ENCODE data around the gene KIF2A. TPM values are rescaled to one million over a fixed set of nuclear protein-coding genes. Genes with fewer than 3 reads are reported as not detected.

The KIF2A gene
- total and polyA plus RNA-seq, 9 of the 15 experiments (the other 6 are each of a cell fraction or from before 2014, with no cell fraction given): 42.6 to 126 (median 77.6) TPM

DNA sequence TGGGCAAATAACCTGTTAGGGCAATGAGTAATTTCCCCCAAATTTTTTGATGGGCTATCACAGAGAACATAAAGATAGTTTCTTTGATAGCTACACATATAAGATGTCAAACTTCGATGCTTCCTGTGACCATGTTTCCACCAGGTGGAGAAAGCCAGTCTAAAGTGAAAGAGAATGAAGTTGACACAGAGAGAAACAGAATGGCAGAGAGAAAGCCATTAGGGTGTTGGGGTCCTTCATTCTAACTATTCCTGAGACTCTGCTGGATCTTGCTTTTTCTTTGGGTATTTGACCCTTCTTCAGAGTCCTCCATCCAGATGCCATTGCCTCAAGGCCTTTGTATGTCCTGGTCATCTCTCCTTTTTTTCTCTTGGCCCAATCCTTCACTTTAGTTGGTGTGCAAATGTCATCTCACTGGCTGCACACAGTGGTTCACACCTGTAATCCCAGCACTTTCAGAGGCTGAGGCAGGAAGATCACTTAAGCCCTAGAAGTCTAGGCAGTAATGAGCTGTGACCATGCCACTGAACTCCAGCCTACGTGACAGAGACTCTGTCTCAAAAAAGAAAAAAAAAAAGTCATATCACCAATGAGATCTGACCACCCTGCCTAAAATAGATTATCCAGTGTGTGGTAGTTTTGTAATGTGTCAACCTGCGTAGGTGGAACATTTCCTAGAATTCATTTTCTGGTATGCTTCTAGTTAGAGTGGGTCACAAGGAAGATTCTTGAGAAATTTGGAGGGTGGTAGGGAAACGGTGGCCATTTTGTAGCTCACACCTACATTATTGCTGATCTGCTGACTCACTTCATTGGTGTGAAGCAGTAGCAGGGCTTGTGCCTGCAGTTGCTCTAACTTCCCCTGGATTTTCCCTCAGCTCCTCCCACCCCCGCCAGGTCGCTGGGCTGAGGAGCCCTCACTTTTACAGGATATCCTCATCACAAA, 20.8 kb upstream of the KIF2A start (continued):
- TF ChIP-seq STAT5B (CRISPR knock-in tag; IDR thresholded peaks at IDR 0.05) (no peak), ARID1B (IDR thresholded peaks at IDR 0.05) (peak; percentile 72), ZNF79 (CRISPR knock-in tag; IDR thresholded peaks at IDR 0.05; ENCODE audit: low read depth) (no peak), MYNN (IDR thresholded peaks at IDR 0.05) (peak; percentile 11; the same call in 1 of the 2 replicates), MYNN (CRISPR knock-in tag; IDR thresholded peaks at IDR 0.05) (no peak), STAT5A (IDR thresholded peaks at IDR 0.05; ENCODE audit: borderline replicate concordance, low read length) (peak; percentile 65; the same call in 1 of the 2 replicates), NFXL1 (CRISPR knock-in tag; IDR thresholded peaks at IDR 0.05) (no peak), SIN3B (IDR thresholded peaks at IDR 0.05; ENCODE audit: low read depth) (no peak), TBL1XR1 (IDR thresholded peaks at IDR 0.05; ENCODE audit: low read length in 2 of 2) (peak in 1 of 2 experiments; percentile 79; a peak in 1 of 4 replicates), ATF7 (IDR thresholded peaks at IDR 0.05) (no peak), ZNF766 (CRISPR knock-in tag; conservative IDR thresholded peaks at IDR 0.05) (no peak; the same call in 1 of the 2 replicates)
- TF ChIP-seq, protein P1, sequence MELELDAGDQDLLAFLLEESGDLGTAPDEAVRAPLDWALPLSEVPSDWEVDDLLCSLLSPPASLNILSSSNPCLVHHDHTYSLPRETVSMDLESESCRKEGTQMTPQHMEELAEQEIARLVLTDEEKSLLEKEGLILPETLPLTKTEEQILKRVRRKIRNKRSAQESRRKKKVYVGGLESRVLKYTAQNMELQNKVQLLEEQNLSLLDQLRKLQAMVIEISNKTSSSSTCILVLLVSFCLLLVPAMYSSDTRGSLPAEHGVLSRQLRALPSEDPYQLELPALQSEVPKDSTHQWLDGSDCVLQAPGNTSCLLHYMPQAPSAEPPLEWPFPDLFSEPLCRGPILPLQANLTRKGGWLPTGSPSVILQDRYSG (tag; conservative IDR thresholded peaks at IDR 0.05; ENCODE audit: low read depth): no peak
- TF ChIP-seq, protein P2, sequence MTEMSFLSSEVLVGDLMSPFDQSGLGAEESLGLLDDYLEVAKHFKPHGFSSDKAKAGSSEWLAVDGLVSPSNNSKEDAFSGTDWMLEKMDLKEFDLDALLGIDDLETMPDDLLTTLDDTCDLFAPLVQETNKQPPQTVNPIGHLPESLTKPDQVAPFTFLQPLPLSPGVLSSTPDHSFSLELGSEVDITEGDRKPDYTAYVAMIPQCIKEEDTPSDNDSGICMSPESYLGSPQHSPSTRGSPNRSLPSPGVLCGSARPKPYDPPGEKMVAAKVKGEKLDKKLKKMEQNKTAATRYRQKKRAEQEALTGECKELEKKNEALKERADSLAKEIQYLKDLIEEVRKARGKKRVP (CRISPR knock-in tag; IDR thresholded peaks at IDR 0.05): no peak
- TF ChIP-seq, protein P3, sequence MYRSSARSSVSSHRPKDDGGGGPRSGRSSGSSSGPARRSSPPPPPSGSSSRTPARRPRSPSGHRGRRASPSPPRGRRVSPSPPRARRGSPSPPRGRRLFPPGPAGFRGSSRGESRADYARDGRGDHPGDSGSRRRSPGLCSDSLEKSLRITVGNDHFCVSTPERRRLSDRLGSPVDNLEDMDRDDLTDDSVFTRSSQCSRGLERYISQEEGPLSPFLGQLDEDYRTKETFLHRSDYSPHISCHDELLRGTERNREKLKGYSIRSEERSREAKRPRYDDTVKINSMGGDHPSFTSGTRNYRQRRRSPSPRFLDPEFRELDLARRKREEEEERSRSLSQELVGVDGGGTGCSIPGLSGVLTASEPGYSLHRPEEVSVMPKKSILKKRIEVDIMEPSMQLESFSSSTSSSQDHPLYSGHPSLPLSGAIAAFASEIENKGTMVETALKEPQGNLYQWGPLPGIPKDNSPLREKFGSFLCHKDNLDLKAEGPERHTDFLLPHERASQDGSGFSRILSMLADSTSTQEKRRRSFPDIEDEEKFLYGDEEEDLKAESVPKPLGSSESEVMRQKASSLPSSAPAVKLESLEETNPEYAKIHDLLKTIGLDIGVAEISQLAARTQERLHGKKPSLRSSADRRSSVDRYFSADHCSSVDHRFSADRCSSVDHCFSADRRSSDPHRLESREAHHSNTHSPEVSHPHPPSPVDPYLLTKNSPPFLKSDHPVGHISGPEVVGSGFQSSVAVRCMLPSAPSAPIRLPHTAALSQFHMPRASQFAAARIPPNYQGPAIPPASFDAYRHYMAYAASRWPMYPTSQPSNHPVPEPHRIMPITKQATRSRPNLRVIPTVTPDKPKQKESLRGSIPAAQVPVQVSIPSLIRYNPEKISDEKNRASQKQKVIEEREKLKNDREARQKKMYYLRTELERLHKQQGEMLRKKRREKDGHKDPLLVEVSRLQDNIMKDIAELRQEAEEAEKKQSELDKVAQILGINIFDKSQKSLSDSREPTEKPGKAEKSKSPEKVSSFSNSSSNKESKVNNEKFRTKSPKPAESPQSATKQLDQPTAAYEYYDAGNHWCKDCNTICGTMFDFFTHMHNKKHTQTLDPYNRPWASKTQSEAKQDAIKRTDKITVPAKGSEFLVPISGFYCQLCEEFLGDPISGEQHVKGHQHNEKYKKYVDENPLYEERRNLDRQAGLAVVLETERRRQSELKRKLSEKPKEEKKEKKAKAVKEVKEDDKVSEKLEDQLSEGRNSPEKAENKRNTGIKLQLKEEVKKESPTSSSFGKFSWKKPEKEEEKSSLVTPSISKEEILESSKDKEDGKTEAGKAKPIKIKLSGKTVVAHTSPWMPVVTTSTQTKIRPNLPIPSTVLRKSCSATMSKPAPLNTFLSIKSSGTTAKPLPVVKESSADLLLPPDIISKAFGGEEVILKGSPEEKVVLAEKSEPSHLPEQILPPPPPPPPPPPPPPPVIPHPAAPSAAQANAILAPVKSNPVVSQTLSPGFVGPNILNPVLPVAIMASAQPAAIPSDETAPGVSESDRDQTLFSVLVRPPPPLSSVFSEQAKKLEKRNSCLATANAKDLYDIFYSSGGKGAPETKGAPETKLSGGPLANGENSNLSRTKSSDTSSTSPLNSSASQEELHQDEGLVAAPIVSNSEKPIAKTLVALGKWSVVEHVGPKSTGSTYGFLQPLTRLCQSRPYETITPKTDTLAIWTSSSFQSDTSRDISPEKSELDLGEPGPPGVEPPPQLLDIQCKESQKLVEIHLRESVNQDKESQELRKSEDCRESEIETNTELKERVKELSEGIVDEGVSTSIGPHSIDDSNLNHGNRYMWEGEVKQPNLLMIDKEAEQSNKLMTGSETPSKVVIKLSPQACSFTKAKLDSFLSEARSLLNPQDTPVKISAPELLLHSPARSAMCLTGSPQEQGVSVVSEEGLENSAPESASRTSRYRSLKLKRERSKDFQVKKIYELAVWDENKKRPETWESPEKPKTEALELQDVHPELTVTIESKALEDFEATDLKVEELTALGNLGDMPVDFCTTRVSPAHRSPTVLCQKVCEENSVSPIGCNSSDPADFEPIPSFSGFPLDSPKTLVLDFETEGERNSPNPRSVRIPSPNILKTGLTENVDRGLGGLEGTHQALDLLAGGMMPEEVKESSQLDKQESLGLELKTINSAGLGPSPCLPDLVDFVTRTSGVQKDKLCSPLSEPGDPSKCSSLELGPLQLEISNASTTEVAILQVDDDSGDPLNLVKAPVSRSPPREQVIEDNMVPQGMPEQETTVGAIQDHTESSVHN (IDR thresholded peaks at IDR 0.05; ENCODE audit: borderline replicate concordance in 1 of 2, low read depth in 1 of 2): peak in 1 of 2 experiments; percentile 51; a peak in 1 of 4 replicates
- TF ChIP-seq, protein P4, sequence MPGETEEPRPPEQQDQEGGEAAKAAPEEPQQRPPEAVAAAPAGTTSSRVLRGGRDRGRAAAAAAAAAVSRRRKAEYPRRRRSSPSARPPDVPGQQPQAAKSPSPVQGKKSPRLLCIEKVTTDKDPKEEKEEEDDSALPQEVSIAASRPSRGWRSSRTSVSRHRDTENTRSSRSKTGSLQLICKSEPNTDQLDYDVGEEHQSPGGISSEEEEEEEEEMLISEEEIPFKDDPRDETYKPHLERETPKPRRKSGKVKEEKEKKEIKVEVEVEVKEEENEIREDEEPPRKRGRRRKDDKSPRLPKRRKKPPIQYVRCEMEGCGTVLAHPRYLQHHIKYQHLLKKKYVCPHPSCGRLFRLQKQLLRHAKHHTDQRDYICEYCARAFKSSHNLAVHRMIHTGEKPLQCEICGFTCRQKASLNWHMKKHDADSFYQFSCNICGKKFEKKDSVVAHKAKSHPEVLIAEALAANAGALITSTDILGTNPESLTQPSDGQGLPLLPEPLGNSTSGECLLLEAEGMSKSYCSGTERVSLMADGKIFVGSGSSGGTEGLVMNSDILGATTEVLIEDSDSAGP (CRISPR knock-in tag; IDR thresholded peaks at IDR 0.05): no peak
